BJ (cell line): Measurements from ENCODE around the gene ATP6V1B1. TPM values are rescaled to one million over a fixed set of nuclear protein-coding genes. Genes with fewer than 3 reads are reported as not detected.

Source experiments
- CTCF ChIA-PET: fragments of 350-600 bp; formaldehyde crosslinking; extraction: SDS; loops from one replicate; lab custom pipeline; 2021; ENCODE audit warnings: antibody characterized with exemption, inconsistent platforms; lab: Yijun Ruan, JAX
- POLR2A ChIA-PET: fragments of 300-600 bp; sonication (Branson Sonifier 250); formaldehyde crosslinking; extraction: SDS; loops from one replicate; lab custom pipeline; 2021; ENCODE audit warnings: antibody characterized with exemption; lab: Charles Lee
- DNase-seq: peaks from one replicate; pipeline ENCODE4 v3.0.0-alpha.2; 2011; ENCODE audit warnings: low read depth
- H3K27me3 ChIP-seq: 2 replicates; pipeline ENCODE4 v1.6.0; 2011; ENCODE audit warnings: low read length; ENCODE audit not compliant: control insufficient read depth, insufficient read depth
- H3K36me3 ChIP-seq: 2 replicates; pipeline ENCODE4 v1.5.1; 2011; ENCODE audit warnings: low read length; ENCODE audit not compliant: control insufficient read depth, insufficient read depth
- H3K4me3 ChIP-seq: 2 replicates; pipeline ENCODE4 v1.5.1; 2011; ENCODE audit warnings: low read depth, mild to moderate bottlenecking, control low read depth, low read length
- polyA plus RNA-seq: library from polyadenylated mRNA; depleted of rRNA; stranded (reverse); fragments of >200 nt; gene quantifications from 2 replicates; pipeline ENCODE4 v1.2.3, GENCODE V29; 2011
- TF ChIP-seq, protein P1 (sequence below): IDR thresholded peaks from 2 replicates; pipeline ENCODE4 v1.5.1; 2011; ENCODE audit warnings: low read depth, mild to moderate bottlenecking, control low read depth, inconsistent platforms, low read length, moderate library complexity; ENCODE audit not compliant: insufficient read depth

ATP6V1B1 gene
- polyA plus RNA-seq, 1 experiment = 1.3 TPM

DNA sequence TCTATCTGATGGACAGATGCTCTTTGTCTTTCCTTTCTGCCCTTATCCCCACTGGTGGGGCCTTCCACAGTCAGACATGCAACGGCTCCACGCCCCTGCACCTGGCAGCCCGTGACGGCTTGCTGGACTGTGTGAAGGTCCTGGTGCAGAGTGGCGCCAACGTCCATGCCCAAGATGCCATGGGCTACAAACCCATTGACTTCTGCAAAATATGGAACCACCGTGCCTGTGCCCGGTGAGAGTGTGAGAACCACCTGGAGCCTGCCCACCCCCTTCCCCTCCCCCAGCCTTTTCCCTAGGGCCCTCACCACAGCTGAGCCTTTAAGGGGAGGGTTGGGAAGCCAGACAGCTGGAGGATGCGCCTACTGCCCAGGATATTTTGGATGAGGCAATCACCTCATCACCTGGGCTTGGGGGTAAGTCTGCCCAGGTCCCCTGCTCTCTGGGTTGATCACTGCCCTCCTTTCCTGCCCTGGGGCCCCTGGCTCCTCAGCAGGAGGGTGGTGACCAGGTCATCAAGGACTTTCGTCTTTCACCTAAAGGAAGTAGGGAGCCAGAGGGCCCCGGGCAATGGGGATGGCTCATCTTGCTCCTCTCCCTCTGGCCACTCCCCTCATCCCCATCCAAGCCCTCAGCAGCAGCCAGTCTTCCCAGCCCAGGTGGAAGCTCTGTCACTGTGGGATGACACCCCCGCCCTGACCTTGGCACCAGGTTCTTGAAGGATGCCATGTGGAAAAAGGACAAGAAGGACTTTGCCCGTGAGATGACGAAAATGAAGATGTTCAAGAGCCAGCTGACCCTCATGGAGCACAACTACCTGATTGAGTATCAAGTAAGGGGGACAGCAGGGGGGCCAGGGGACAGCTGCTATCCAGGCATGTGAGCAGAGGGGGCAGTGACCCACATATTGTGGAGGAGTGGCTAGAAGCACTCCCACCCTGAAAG, 46.4 kb downstream of the ATP6V1B1 start:
- ChIA-PET POLR2A (no interaction called here), CTCF (interaction anchor here (1.0 to 2.8 kb wide), 6 partner anchors 12 to 299 kb away, joined by 3 to 23 read pairs (median 6); partner anchors contain the start of gene TEX261)
- H3K36me3 ChIP-seq = peaks cover 3% of the 10 kb centered on the region; the same call in 1 of the 2 replicates
- DNase-seq = no peak
- no peak overlapping the region for H3K4me3 ChIP-seq
- no peaks in the 10 kb centered on the region for H3K27me3 ChIP-seq
- TF ChIP-seq, protein P1, sequence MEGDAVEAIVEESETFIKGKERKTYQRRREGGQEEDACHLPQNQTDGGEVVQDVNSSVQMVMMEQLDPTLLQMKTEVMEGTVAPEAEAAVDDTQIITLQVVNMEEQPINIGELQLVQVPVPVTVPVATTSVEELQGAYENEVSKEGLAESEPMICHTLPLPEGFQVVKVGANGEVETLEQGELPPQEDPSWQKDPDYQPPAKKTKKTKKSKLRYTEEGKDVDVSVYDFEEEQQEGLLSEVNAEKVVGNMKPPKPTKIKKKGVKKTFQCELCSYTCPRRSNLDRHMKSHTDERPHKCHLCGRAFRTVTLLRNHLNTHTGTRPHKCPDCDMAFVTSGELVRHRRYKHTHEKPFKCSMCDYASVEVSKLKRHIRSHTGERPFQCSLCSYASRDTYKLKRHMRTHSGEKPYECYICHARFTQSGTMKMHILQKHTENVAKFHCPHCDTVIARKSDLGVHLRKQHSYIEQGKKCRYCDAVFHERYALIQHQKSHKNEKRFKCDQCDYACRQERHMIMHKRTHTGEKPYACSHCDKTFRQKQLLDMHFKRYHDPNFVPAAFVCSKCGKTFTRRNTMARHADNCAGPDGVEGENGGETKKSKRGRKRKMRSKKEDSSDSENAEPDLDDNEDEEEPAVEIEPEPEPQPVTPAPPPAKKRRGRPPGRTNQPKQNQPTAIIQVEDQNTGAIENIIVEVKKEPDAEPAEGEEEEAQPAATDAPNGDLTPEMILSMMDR = no peak

DNA sequence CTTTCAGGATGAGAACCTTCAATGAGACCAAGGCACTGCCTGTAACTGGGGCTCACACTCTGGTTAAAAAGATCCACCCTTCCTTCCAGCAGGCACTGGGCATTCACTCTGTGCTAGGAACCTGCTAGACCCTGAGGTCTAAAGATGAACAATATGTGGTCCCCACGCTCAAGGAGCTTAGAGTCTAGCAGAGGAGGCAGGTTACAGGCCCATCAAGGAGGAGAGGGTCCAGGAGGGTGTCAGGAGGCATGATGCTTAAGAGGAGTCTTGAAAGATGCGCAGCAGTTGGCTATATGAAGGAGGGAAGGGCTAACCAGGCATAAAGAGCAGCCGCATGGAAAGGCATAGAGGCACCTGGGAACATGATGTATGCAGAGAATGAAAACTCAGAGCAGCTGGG, 47.3 kb downstream of the ATP6V1B1 start:
- Histone ChIP-seq H3K27me3 (no peaks in the 10 kb centered on the region), H3K36me3 (peaks cover 6% of the 10 kb centered on the region), H3K4me3 (no peak overlapping the region)
- POLR2A ChIA-PET = no interaction called here
- no peak for DNase-seq
- CTCF ChIA-PET = interaction anchor here (2.0 to 2.8 kb wide), 4 partner anchors 11 to 112 kb away, joined by 6 to 23 read pairs (median 9); partner anchors contain the start of gene TEX261
- TF ChIP-seq, protein P1 = no peak

DNA sequence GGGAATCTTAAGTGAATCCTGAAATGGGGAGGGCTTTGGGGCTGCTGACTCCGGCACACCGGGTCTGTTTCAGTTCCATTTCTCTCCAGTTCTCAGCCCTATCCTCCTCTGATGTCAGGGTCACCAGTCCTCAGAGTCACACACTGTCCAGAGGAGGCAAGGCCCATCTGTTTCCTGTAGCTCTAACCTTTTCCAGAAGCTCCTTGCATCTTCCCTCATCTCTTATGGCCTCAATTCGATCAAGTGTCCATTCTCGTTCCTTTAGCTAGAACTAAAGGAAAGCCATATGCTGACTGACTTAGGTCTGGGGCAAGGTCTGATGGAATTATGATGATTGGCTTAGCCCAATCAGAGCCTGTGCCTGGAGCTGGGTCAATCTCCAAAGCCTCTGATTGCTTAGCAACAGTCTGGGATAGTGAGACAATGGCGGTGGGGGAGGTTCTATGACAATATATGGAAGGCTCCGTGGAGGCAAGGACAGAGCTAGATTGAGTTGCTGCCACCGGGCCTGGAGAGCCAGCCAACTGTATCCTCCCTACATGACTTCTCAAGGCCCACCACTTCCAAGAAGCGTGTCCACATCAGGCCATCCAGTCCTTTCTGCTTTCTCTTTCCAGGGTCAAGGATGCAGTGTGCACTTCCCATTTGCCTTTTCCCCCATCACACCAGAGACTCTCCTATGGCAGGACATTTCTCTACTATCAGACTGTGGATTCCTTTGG, 48.0 kb downstream of the ATP6V1B1 start:
- no peak overlapping the region for H3K4me3 ChIP-seq
- DNase-seq = no peak
- peaks cover 13% of the 10 kb centered on the region for H3K36me3 ChIP-seq
- ChIA-PET POLR2A (no interaction called here), CTCF (interaction anchor here (1.2 to 2.8 kb wide), 7 partner anchors 9 to 87 kb away, joined by 6 to 23 read pairs (median 11); partner anchors contain the start of genes NAGK and TEX261)
- TF ChIP-seq, protein P1 = no peak
- no peaks in the 10 kb centered on the region for H3K27me3 ChIP-seq

DNA sequence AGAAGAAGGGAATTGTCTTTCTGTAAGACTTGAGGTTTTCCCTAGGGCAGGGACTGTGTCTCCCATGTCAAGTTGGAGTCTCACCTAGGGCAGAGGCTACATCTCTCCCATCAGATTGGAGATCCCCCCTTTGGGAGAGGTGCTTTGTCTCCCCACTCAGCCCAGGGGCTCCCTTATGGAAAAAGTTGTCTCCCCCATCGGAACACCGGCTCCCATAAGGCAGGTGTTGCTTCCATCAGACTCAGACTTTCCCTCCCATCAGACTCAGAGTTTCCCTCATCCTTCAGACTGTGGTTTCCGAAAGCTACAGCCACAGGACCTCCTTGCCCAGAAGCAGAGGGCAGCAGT, 48.5 kb downstream of the ATP6V1B1 start:
- Histone ChIP-seq H3K27me3 (no peaks in the 10 kb centered on the region), H3K4me3 (no peak overlapping the region), H3K36me3 (peaks cover 16% of the 10 kb centered on the region)
- TF ChIP-seq, protein P1 = no peak
- DNase-seq = no peak
- POLR2A ChIA-PET = no interaction called here
- CTCF ChIA-PET = interaction anchor here (0.7 to 2.8 kb wide), 9 partner anchors 10 to 113 kb away, joined by 4 to 23 read pairs (median 8); partner anchors contain the start of genes NAGK and TEX261
